Hepatocyte (in vitro differentiated cells): Measurements from ENCODE around the gene TMEFF1. TPM values are rescaled to one million over a fixed set of nuclear protein-coding genes. Genes with fewer than 3 reads are reported as not detected.

Experiments
- DNase-seq: peaks from one replicate; pipeline ENCODE4 v3.0.0-alpha.2; 2016; ENCODE audit warnings: low spot score
- H2AFZ ChIP-seq: fragments of 200-600 bp; sonication (generic); 2 replicates; pipeline ENCODE4 v1.6.0; 2016; ENCODE audit warnings: antibody characterized with exemption, mild to moderate bottlenecking
- H3K27ac ChIP-seq: fragments of 200-600 bp; sonication (generic); 2 replicates; pipeline ENCODE4 v1.5.1; 2016; ENCODE audit warnings: mild to moderate bottlenecking
- H3K27me3 ChIP-seq: fragments of 200-600 bp; sonication (generic); 2 replicates; pipeline ENCODE4 v1.6.1; 2016
- H3K36me3 ChIP-seq: fragments of 200-600 bp; sonication (generic); replicated peaks from 2 replicates; pipeline ENCODE4 v1.5.1; 2016; ENCODE audit warnings: low read depth; ENCODE audit not compliant: insufficient read depth
- H3K4me1 ChIP-seq: fragments of 200-600 bp; sonication (generic); 2 replicates; pipeline ENCODE4 v1.5.1; 2016; ENCODE audit warnings: mild to moderate bottlenecking, moderate library complexity; ENCODE audit not compliant: insufficient read depth
- H3K4me2 ChIP-seq: fragments of 200-600 bp; sonication (generic); 2 replicates; pipeline ENCODE4 v1.6.0; 2016
- H3K4me3 ChIP-seq: fragments of 200-600 bp; sonication (generic); 2 replicates; pipeline ENCODE4 v1.5.1; 2016; ENCODE audit warnings: mild to moderate bottlenecking
- H3K79me2 ChIP-seq: fragments of 200-600 bp; sonication (generic); 2 replicates; pipeline ENCODE4 v1.6.0; 2017; ENCODE audit warnings: mild to moderate bottlenecking
- H3K9me2 ChIP-seq: fragments of 200-600 bp; sonication (generic); replicated peaks from 2 replicates; pipeline ENCODE4 v1.6.0; 2017; ENCODE audit warnings: mild to moderate bottlenecking; ENCODE audit not compliant: insufficient read depth
- H3K9me3 ChIP-seq: fragments of 200-600 bp; sonication (generic); 2 replicates; pipeline ENCODE4 v1.5.1; 2016; ENCODE audit warnings: low read depth, mild to moderate bottlenecking
- H4K20me1 ChIP-seq: fragments of 200-600 bp; sonication (generic); 2 replicates; pipeline ENCODE4 v1.6.0; 2016; ENCODE audit warnings: mild to moderate bottlenecking; ENCODE audit not compliant: insufficient read depth, poor library complexity, severe bottlenecking
- CTCF ChIP-seq: fragments of 200-600 bp; sonication (generic); IDR thresholded peaks from 2 replicates; pipeline ENCODE4 v1.5.1; 2016; ENCODE audit warnings: antibody characterized with exemption, mild to moderate bottlenecking; ENCODE audit not compliant: poor library complexity
- EZH2 ChIP-seq: fragments of 200-600 bp; sonication (generic); IDR thresholded peaks from 2 replicates; pipeline ENCODE4 v1.6.1; 2016; ENCODE audit warnings: antibody characterized with exemption, mild to moderate bottlenecking, borderline replicate concordance
- EZH2phosphoT487 ChIP-seq: fragments of 200-600 bp; sonication (generic); IDR thresholded peaks from one replicate; pipeline ENCODE4 v1.6.1; 2018; ENCODE audit warnings: antibody characterized with exemption, mild to moderate bottlenecking, low read depth, moderate library complexity; ENCODE audit not compliant: unreplicated experiment, severe bottlenecking
- WGBS: methylation state at CpG from one replicate; pipeline ENCODE4 v1.1.6; 2016; ENCODE audit warnings: low lambda C conversion rate; ENCODE audit errors: missing lambda C conversion rate; 5-methylcytosine and 5-hydroxymethylcytosine counted together
- polyA plus RNA-seq: library from polyadenylated mRNA; unstranded; fragments of >200 nt; fragmentation: Nextera tagmentation; extraction: Ambion mirVana; gene quantifications from 2 replicates; pipeline ENCODE4 v1.2.1, GENCODE V29; 2016
- total RNA-seq: library from RNA; depleted of rRNA; stranded (reverse); fragments of >200 nt; gene quantifications from 2 replicates; pipeline ENCODE4 v1.2.3, GENCODE V29; 2014

TMEFF1 gene
- total and polyA plus RNA-seq, 2 experiments from 2014 or later = 5.9 to 8.7 TPM

- H3K36me3 ChIP-seq = no peaks in the 10 kb centered on the region
- H3K4me1 ChIP-seq = no peaks in the 10 kb centered on the region
- WGBS = 94% methylated on average over 4 of the region's 4 CpGs
- H3K4me2 ChIP-seq = no peak overlapping the region
- H3K9me2 ChIP-seq = no peaks in the 10 kb centered on the region
- H3K27me3 ChIP-seq = no peaks in the 10 kb centered on the region
- TF ChIP-seq CTCF (no peak), EZH2phosphoT487 (no peak), EZH2 (no peak)
- DNase-seq = no peak
- no peak overlapping the region for H3K4me3 ChIP-seq
- H3K9me3 ChIP-seq = no peaks in the 10 kb centered on the region
- no peak overlapping the region for H3K27ac ChIP-seq
- no peak overlapping the region for H2AFZ ChIP-seq
- no peaks in the 10 kb centered on the region for H4K20me1 ChIP-seq
- no peaks in the 10 kb centered on the region for H3K79me2 ChIP-seq
Measured at GRCh38 chr9:100581661-100582060, 108.7 kb downstream of the TMEFF1 start.

- 94% methylated on average over 5 of the region's 5 CpGs for WGBS
- TF ChIP-seq EZH2phosphoT487 (no peak), EZH2 (no peak), CTCF (no peak)
Measured at GRCh38 chr9:100583014-100583802, 110.3 kb downstream of the TMEFF1 start.

GRCh38 chr9:100584951-100585350, 112.0 kb downstream of the TMEFF1 start:
- Histone ChIP-seq H3K4me2 (no peak overlapping the region), H3K27me3 (no peaks in the 10 kb centered on the region), H3K9me3 (no peaks in the 10 kb centered on the region), H4K20me1 (no peaks in the 10 kb centered on the region), H3K4me1 (no peaks in the 10 kb centered on the region), H3K79me2 (no peaks in the 10 kb centered on the region), H3K27ac (no peak overlapping the region), H3K36me3 (no peaks in the 10 kb centered on the region), H2AFZ (no peak overlapping the region), H3K9me2 (no peaks in the 10 kb centered on the region), H3K4me3 (no peak overlapping the region)
- DNase-seq = no peak
- 97% methylated on average over 4 of the region's 4 CpGs for WGBS
- TF ChIP-seq EZH2phosphoT487 = no peak
- no peak for TF ChIP-seq CTCF
- no peak for TF ChIP-seq EZH2

More at GRCh38 chr9:100583014-100583802, 110.3 kb downstream of the TMEFF1 start:
- DNase-seq = no peak
- Histone ChIP-seq H3K4me1 (no peaks in the 10 kb centered on the region), H3K4me2 (no peak overlapping the region), H3K9me2 (no peaks in the 10 kb centered on the region), H3K9me3 (no peaks in the 10 kb centered on the region), H4K20me1 (no peaks in the 10 kb centered on the region), H3K36me3 (no peaks in the 10 kb centered on the region), H2AFZ (no peak overlapping the region), H3K4me3 (no peak overlapping the region), H3K79me2 (no peaks in the 10 kb centered on the region), H3K27ac (no peak overlapping the region), H3K27me3 (no peaks in the 10 kb centered on the region)
